Measurements from ENCODE around the gene ZNHIT6. TPM values are rescaled to one million over a fixed set of nuclear protein-coding genes. Genes with fewer than 3 reads are reported as not detected.

ZNHIT6 gene, protein sequence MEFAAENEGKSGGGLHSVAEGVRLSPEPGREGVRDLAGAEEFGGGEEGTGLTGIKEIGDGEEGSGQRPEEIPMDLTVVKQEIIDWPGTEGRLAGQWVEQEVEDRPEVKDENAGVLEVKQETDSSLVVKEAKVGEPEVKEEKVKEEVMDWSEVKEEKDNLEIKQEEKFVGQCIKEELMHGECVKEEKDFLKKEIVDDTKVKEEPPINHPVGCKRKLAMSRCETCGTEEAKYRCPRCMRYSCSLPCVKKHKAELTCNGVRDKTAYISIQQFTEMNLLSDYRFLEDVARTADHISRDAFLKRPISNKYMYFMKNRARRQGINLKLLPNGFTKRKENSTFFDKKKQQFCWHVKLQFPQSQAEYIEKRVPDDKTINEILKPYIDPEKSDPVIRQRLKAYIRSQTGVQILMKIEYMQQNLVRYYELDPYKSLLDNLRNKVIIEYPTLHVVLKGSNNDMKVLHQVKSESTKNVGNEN
- total RNA-seq = 9.8 and 11.2 TPM in 2 replicates

DNA sequence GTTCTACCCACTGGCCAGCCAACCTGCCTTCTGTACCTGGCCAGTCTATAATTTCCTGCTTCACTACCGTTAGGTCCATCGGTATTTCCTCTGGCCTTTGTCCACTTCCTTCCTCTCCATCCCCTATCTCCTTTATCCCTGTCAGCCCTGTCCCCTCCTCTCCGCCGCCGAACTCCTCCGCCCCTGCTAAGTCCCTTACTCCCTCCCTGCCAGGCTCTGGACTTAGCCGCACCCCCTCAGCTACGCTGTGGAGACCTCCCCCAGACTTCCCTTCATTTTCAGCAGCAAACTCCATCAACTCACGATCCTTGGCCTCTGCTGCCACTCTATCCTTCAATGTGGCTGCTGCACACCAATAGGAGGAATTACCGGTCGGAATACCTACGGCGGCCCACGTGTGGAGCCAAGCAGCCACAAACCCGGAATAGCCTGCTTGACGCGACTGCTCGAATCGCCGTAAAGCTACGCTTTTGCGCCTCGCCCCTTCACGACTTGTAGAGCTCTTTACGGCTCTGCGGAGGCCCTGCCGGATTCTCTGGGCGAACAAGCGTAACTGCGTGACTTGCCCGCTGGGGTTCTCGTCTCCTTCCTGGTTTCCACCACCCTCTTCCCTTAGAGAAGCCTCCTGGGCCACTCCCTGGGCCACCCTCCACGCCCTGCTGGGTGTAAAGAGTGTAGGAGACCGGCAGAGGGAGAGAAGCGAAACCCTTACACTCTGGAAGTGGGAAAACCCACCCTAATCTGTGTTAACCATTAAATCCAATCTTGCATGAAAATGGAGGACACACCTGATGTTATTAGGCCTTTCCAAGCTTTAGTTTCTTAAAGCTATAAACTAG is at the start of gene ZNHIT6:
ZNHIT6 (minus strand) TSS at position 444 of the 839 bp plus-strand sequence; CDS start at position 295, 149 bp downstream.

Other genes with a start within 250 kb of the ZNHIT6 start
- gene DDAH1, start 243.3 kb downstream of the ZNHIT6 start, total RNA-seq = 36.4 and 40.7 TPM in 2 replicates
- gene CCN1, start 127.7 kb downstream of the ZNHIT6 start, total RNA-seq = 105 and 153 TPM in 2 replicates